NB4 (cell line): Measurements from ENCODE around the gene AADAT.
"Not testable (repeated sequence)": the region's sequence is repeated elsewhere in the genome, so short reads cannot be mapped to it uniquely, and the experiment has no call there.

Source experiments
- DNase-seq: peaks from one replicate; pipeline ENCODE4 v3.0.0; 2010; ENCODE audit warnings: low read depth
- H3K4me3 ChIP-seq: one replicate; pipeline ENCODE4 v1.5.1; 2011; ENCODE audit warnings: mild to moderate bottlenecking, low read depth, low read length, moderate library complexity
- CTCF ChIP-seq: IDR thresholded peaks from one replicate; pipeline ENCODE4 v1.5.1; 2012; ENCODE audit warnings: low read depth, low read length
- MAX ChIP-seq: IDR thresholded peaks from 2 replicates; pipeline ENCODE4 v1.6.1; 2011; ENCODE audit warnings: low read depth, low read length
- MYC ChIP-seq: IDR thresholded peaks from 2 replicates; pipeline ENCODE4 v1.6.1; 2011; ENCODE audit warnings: low read depth, low read length
- POLR2A ChIP-seq: IDR thresholded peaks from 2 replicates; pipeline ENCODE4 v1.6.1; 2011; ENCODE audit warnings: mild to moderate bottlenecking; ENCODE audit not compliant: insufficient read length; ENCODE audit errors: extremely low read depth

Gene AADAT

GRCh38 chr4:170049766-170050165 is 40.0 kb downstream of the AADAT start:
- DNase-seq: no peak
- TF ChIP-seq POLR2A (no peak), CTCF (no peak), MYC (no peak), MAX (no peak)
- H3K4me3 ChIP-seq: no peak overlapping the region

- peak; percentile 66 for DNase-seq
- no peak overlapping the region for H3K4me3 ChIP-seq
- no peak for TF ChIP-seq MAX
- peak; percentile 55 for TF ChIP-seq CTCF
- TF ChIP-seq MYC: no peak
- no peak for TF ChIP-seq POLR2A
These were observed 41.9 kb downstream of the AADAT start for GRCh38 chr4:170047771-170048354.

- H3K4me3 ChIP-seq, DNase-seq: not testable (repeated sequence)
These were observed 43.6 kb downstream of the AADAT start for GRCh38 chr4:170046156-170046555.

GRCh38 chr4:170040031-170040680 is 49.6 kb downstream of the AADAT start:
- DNase-seq: no peak
- no peak overlapping the region for H3K4me3 ChIP-seq
- TF ChIP-seq MYC: no peak
- TF ChIP-seq MAX: no peak
- TF ChIP-seq CTCF: no peak
- TF ChIP-seq POLR2A: no peak

- no peak for DNase-seq
- no peak for TF ChIP-seq POLR2A
- no peak for TF ChIP-seq MYC
- TF ChIP-seq MAX: no peak
- TF ChIP-seq CTCF: no peak
- no peak overlapping the region for H3K4me3 ChIP-seq
These were observed 51.0 kb downstream of the AADAT start for GRCh38 chr4:170038769-170039168.

- DNase-seq: no peak
- no peak overlapping the region for H3K4me3 ChIP-seq
- no peak for TF ChIP-seq CTCF
- TF ChIP-seq MAX: no peak
- no peak for TF ChIP-seq POLR2A
- no peak for TF ChIP-seq MYC
These were observed 51.5 kb downstream of the AADAT start for GRCh38 chr4:170038232-170038631.
